Renal cortical epithelial cell (primary cell): ENCODE measurements around the gene TMEM19. TPM values are rescaled to one million over a fixed set of nuclear protein-coding genes. Genes with fewer than 3 reads are reported as not detected.
"Not testable (repeated sequence)": the region's sequence is repeated elsewhere in the genome, so short reads cannot be mapped to it uniquely, and the experiment has no call there.

Source experiments
- DNase-seq: peaks from one replicate; pipeline ENCODE4 v3.0.0-alpha.2; 2011; ENCODE audit warnings: low read depth
- total RNA-seq: library from RNA; depleted of rRNA; stranded (reverse); fragments of >200 nt; gene quantifications from 2 replicates; pipeline ENCODE4 v1.2.3, GENCODE V29; 2014

TMEM19 gene
- total RNA-seq, 1 donor from 2014 or later = 59.6 TPM

GRCh38 chr12:71665090-71665463 is 20.8 kb upstream of the TMEM19 start:
- DNase-seq = peak; percentile 22

DNA sequence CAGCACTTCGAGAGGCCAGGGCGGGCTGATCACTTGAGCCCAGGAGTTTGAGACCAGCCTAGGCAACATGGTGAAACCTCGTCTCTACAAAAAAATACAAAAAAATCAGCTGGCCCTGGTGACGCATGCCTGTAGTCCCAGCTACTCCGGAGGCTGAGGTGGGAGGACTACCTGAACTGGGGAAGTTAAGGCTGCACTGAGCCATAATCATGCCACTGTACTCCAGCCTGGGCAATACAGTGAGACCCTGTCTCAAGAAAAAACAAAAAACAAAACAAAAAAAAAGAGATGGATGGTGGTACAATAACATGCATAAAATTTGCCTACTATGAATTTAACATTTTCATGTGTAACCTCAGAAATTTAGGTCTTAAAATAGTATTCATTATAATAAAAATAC is 19.6 kb upstream of the TMEM19 start:
- DNase-seq = no peak

DNA sequence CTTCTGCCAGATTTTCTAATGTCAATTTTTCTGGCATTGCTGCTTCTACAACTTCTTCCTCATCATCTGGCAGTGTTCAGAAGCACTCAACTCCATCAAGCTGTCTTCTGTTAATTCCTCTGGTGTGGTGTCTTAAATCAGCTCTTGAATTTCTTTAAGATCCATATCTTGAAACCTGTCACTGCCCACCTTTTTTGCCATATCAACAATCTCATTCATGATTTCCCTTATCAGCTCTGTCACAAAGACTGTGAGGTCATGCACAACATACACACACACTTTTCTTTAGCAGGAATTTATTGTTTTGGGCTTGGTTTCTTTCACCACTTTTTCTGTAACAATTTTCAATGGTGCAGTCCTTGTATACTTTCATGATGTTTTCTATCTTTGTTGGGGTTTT is 14.6 kb upstream of the TMEM19 start:
- no peak for DNase-seq

GRCh38 chr12:71671816-71672215 is 14.1 kb upstream of the TMEM19 start:
- DNase-seq = no peak

- DNase-seq = no peak
Observed at GRCh38 chr12:71682466-71682865, 3.4 kb upstream of the TMEM19 start.

- DNase-seq = no peak
Observed at GRCh38 chr12:71683633-71684032, 2.2 kb upstream of the TMEM19 start.

- no peak for DNase-seq
Observed at GRCh38 chr12:71684081-71684480, 1.8 kb upstream of the TMEM19 start.

DNA sequence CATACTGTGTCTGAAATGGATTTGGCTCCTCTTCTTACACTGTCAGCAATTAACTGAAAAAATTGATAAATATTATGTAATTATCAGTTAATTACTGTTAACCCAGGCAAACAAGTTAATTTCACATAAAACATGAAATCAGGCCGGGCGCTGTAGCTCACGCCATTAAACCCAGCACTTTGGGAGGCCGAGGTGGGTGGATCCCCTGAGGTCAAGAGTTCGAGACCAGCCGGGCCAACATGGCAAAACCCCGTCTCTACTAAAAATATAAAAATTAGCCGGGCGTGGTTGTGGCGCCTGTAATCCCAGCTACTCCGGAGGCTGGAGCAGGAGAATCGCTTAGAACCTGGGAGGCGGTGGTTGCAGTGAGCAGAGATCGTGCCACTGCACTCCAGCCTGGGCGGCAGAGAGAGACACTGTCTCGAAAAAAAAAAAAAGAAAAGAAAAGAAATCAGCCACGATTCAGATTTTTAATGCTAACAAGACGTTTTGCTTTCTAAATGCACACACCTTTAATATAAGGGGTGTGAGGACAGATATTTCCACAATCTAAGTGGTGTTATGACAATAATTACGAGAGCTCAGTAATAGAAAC is 473 bp upstream of the TMEM19 start:
- no peak for DNase-seq

GRCh38 chr12:71686658-71687025 is 760 bp downstream of the TMEM19 start:
- peak; percentile 16 for DNase-seq

DNA sequence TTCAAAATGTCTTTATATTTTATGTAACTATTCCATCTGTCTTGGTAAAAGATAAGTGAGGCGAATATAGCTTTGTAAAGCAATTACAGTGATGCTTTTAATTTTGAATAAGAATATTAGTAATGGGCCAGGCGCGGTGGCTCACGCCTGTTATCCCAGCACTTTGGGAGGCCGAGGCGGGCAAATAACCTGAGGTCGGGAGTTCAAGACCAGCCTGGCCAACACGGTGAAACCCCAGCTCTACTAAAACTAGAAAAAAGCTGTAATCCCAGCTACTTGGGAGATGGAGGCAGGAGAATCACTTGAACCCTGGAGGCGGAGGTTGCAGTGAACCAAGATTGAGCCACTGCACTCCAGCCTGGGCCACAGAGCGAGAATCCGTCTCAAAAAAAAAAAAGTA is 1.3 kb downstream of the TMEM19 start:
- DNase-seq = not testable (repeated sequence)

GRCh38 chr12:71688961-71689570 is 3.2 kb downstream of the TMEM19 start:
- no peak for DNase-seq

DNA sequence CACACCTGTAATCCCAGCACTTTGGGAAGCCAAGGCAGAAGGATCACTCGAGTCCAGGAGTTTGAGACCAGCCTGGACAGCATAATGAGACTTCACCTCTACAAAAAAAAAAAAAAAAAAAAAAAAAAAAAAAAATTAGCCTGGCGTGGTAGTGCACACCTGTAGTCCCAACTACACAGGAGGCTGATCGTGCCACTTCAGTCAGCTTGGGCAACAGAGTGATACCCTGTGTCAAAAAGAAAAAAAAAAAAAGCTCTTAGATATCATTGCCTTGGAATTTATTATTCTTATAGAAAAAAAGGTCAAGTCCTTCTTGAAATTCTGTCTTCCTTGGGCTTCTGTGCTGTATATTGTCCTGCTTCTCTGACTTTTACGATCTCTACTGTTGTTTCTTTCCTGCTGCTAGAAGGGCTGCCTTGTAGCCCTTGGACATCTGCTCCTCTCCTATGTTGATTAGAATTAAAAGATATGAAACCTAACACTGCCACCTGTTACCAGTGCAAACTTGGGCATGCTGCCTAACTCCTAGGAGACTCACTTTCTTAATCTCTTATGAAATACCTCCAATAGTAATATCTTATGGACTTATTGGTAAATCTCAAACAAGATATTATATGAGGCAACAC is 5.7 kb downstream of the TMEM19 start:
- DNase-seq = no peak

DNA sequence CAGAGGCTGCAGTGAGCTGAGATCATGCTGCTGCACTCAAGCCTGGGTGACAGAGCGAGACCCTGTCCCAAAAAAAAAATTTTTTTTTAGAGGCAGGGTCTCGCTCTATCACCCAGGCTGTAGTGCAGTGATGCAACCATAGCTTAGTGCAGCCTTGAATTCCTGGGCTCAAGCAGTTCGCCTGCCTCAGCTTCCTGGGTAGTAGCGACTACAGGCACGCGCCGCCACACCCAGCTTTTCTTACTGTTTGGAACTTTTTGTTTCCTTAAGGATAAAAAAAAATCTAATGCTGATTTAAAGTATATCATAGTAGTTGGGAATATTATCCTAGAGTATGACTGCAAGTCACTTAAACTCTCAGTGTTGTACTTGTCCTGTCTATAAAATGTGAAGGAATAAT is 7.2 kb downstream of the TMEM19 start:
- no peak for DNase-seq

GRCh38 chr12:71693651-71694050 is 7.8 kb downstream of the TMEM19 start:
- DNase-seq = not testable (repeated sequence)

- DNase-seq = peak; percentile 61
Observed at GRCh38 chr12:71694099-71694820, 8.4 kb downstream of the TMEM19 start.

GRCh38 chr12:71695782-71696181 is 9.9 kb downstream of the TMEM19 start:
- DNase-seq = no peak

GRCh38 chr12:71702181-71702580 is 16.3 kb downstream of the TMEM19 start:
- not testable (repeated sequence) for DNase-seq

DNA sequence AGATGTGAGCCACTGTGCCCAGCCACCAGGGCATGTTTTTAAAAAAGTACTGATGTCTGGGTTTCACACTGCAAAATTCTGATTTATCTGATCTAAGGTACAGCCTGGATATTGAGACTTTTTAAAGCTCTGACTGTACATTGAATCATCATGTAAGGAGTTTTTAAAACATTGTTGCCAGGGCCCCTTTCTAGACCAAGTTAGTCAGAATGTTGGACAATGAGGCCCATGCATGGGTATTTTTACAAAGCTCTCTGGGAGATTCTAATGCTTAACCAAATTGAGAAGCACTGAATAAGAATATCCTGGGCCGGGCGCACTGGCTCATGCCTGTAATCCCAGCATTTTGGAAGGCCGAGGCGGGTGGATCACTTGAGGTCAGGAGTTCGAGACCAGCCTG is 16.7 kb downstream of the TMEM19 start:
- no peak for DNase-seq

- no peak for DNase-seq
Observed at GRCh38 chr12:71703206-71703605, 17.3 kb downstream of the TMEM19 start.

- no peak for DNase-seq
Observed at GRCh38 chr12:71704920-71705319, 19.0 kb downstream of the TMEM19 start.

- DNase-seq = peak; percentile 56
Observed at GRCh38 chr12:71708658-71709057, 22.8 kb downstream of the TMEM19 start.

DNA sequence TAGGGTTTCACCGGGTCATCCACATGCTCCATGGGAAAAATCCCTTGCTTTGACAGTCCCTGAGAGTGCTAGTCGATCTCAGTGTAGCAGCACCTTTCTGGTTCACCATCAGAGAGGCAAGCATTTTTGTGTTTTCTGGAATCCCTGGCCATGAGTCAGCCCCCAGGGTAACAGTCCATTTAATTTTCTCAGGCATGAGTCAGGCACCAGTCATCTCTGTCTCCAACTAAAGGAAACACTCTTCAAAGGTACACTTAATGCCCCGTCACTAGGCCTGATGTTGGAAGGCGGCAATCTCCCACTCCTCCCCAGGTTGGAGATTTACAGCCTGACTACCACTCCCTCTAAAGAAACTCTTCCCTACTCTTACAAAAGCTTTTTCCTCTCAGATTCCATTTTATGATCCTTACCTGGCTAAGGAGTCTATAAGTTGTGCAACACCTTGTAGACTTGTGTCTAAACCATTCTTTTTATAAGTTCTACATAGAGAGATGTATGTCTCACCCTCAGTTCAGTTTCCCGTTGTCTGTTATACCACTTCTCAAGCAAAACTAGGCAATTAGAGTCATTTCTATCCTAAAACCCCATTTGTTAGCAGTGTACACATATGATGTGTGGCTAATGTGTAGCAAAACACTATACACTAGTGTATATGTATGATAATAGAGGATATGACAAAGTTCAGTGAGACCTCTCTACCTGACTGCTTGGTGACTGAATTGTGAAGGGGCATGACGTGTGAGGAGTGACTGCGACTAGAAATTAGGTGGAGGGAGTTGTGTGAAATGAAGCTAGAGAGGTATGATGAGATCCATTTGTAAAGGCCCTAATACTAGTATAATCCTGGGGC is 24.6 kb downstream of the TMEM19 start:
- DNase-seq = peak; percentile 98
